Lower leg skin (tissue), 3 donors: ENCODE data around the gene MEAK7.
"Not testable (repeated sequence)": the region's sequence is repeated elsewhere in the genome, so short reads cannot be mapped to it uniquely, and the experiment has no call there.

ENCODE experiments used
- CTCF ChIP-seq, 3 donors: fragments of 450-650 bp; IDR thresholded peaks; one replicate each; pipeline ENCODE4 v1.5.1; 2016; ENCODE audit warnings: antibody characterized with exemption in 3 of 3, mild to moderate bottlenecking in 3 of 3, moderate library complexity in 2 of 3
- POLR2A ChIP-seq, 2 donors: fragments of 450-650 bp; IDR thresholded peaks; one replicate each; pipeline ENCODE4 v1.6.1; 2016 to 2017; ENCODE audit warnings: antibody characterized with exemption in 2 of 2, mild to moderate bottlenecking in 1 of 2, moderate library complexity in 1 of 2

- TF ChIP-seq POLR2A, CTCF (IDR thresholded peaks at IDR 0.05): not testable (repeated sequence)
Observed at GRCh38 chr16:84524941-84525581, 20.6 kb upstream of the MEAK7 start.
